Liver (tissue), 3 donors: Measurements from ENCODE around the gene SLC24A3.

Experiments used
- CTCF ChIP-seq: fragments of 150-350 bp; IDR thresholded peaks from 2 replicates; pipeline ENCODE4 v1.5.1; 2017; ENCODE audit warnings: improper control_type of control experiment, low read depth, low read length; ENCODE audit not compliant: missing input control
- EGR1 ChIP-seq, 2 donors: IDR thresholded peaks; 2 replicates each; pipeline ENCODE4 v1.6.1; 2016 to 2018; ENCODE audit warnings: antibody characterized with exemption in 2 of 2, low read depth in 2 of 2
- GABPA ChIP-seq, 2 donors: IDR thresholded peaks in 1 of 2; conservative IDR thresholded peaks in 1 of 2; 2 replicates each; pipeline ENCODE4 v1.6.1; 2016; ENCODE audit warnings: antibody characterized with exemption in 2 of 2, mild to moderate bottlenecking in 1 of 2, moderate library complexity in 1 of 2
- JUND ChIP-seq, 2 donors: IDR thresholded peaks; 2 replicates each; pipeline ENCODE4 v1.6.1; 2016; ENCODE audit warnings: antibody characterized with exemption in 2 of 2
- MAX ChIP-seq: IDR thresholded peaks from 2 replicates; pipeline ENCODE4 v1.6.1; 2016; ENCODE audit warnings: antibody characterized with exemption
- NR2F2 ChIP-seq: IDR thresholded peaks from 2 replicates; pipeline ENCODE4 v1.6.1; 2016; ENCODE audit warnings: antibody characterized with exemption
- REST ChIP-seq: IDR thresholded peaks from 2 replicates; pipeline ENCODE4 v1.6.1; 2016; ENCODE audit warnings: antibody characterized with exemption, mild to moderate bottlenecking
- RXRA ChIP-seq, 2 donors: IDR thresholded peaks; 2 replicates each; pipeline ENCODE4 v1.6.1; 2017 to 2018; ENCODE audit warnings: antibody characterized with exemption in 2 of 2, mild to moderate bottlenecking in 1 of 2
- SP1 ChIP-seq: IDR thresholded peaks from 2 replicates; pipeline ENCODE4 v1.6.1; 2018; ENCODE audit warnings: antibody characterized with exemption, mild to moderate bottlenecking
- TAF1 ChIP-seq: conservative IDR thresholded peaks from 2 replicates; pipeline ENCODE4 v1.6.1; 2016; ENCODE audit warnings: antibody characterized with exemption, mild to moderate bottlenecking
- YY1 ChIP-seq: IDR thresholded peaks from 2 replicates; pipeline ENCODE4 v1.6.1; 2016; ENCODE audit warnings: antibody characterized with exemption, mild to moderate bottlenecking
- ZBTB33 ChIP-seq: IDR thresholded peaks from 2 replicates; pipeline ENCODE4 v1.6.1; 2016; ENCODE audit warnings: antibody characterized with exemption
- donor health status: healthy.
- donor health status: healthy.

- TF ChIP-seq CTCF = no peak
- no peak for TF ChIP-seq TAF1
- TF ChIP-seq MAX = no peak
- no peak for TF ChIP-seq GABPA (IDR thresholded peaks at IDR 0.05 in 1 of 2, conservative IDR thresholded peaks at IDR 0.05 in 1 of 2)
- TF ChIP-seq ZBTB33 = no peak
- no peak for TF ChIP-seq SP1
- TF ChIP-seq YY1 = no peak
- no peak for TF ChIP-seq NR2F2
- no peak for TF ChIP-seq REST
- no peak for TF ChIP-seq RXRA (IDR thresholded peaks at IDR 0.05)
- no peak for TF ChIP-seq EGR1 (IDR thresholded peaks at IDR 0.05; ENCODE audit: low read depth in 2 of 2)
- TF ChIP-seq JUND (IDR thresholded peaks at IDR 0.05) = no peak
Observed at GRCh38 chr20:19706463-19706862, 494.0 kb downstream of the SLC24A3 start.
